GM18873 (cell line): Measurements from ENCODE around the gene ATG7.
"Not testable (repeated sequence)": the region's sequence is repeated elsewhere in the genome, so short reads cannot be mapped to it uniquely, and the experiment has no call there.

ENCODE experiments used
- ATAC-seq: cut with Tn5 transposase; IDR thresholded peaks from one replicate; pipeline ENCODE4 v1.9.1; 2021; ENCODE audit warnings: mild to moderate bottlenecking, moderate library complexity, moderate number of reproducible peaks; ENCODE audit not compliant: unreplicated experiment, low FRiP score

Gene ATG7

DNA sequence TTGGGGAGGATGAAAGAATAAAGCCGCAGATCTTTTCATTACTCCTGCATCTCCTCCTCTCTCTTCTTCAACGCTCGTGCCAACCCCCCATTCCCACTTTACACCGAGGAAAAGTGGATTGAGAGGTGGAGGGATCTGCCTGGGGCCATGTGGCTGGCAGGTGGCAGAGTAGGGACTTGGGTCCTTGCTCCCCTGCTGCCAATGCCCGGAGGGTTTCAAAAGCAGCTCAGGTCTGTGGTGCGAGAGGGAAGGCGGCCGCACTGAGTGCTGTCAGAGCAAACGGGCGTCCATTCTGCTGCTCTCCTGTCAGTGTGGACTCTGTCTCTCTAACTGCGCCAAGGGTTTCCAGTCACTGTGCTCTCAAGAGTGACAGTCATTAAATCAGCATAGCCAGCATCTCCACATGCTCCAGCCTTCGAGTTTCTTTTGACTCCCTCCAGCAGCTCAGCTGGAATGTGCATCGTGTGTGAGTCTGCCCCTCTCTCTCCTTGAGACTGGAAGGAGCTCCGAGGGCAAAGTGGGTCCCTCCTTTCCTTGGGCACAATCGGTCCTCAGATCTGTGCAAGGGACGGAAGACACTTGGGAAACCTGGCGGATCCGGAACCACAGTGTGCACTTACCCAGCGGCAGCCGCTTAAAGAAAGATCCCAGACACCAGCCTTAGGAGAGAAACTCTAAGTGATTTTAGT is 302.9 kb downstream of the ATG7 start:
- no peak for ATAC-seq

DNA sequence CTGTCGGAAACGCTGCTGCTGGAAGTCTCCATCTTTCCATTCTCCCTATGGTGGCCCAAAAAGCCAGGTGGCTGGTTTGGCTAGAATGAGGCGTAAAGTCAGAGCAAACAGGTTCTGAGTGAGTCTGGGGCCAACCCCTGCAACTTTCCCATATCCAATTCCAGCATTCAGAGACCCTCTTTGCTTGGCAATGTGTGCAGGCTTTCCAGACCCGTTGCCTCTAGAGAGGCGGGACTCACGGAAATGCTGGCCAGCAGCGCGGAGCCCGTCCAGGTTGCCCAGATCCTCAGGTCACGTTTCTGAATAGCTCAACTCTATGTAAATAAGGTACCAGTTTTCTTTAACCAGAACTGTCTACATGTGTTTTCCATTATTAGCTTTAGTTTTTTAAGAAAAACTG is 303.5 kb downstream of the ATG7 start:
- ATAC-seq = no peak

DNA sequence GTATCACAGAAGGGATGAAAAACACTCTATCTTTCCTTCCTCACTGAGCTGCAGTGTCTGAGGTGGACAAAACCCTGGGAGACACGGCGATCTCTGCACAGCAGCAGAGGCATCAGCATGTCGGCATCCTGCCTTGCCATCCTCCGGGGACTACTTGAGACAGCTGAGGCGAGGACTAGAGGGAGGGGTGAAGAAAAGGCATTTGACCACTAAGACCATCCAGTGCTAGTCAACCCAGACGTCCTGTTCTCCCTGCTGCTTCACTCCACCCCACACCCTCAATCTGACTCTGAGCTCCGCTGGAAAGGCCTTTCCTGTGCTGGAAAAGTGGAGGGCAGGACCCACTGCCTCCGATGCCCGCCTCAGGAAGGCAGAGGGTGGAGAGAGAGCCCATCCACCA is 304.3 kb downstream of the ATG7 start:
- ATAC-seq = no peak

DNA sequence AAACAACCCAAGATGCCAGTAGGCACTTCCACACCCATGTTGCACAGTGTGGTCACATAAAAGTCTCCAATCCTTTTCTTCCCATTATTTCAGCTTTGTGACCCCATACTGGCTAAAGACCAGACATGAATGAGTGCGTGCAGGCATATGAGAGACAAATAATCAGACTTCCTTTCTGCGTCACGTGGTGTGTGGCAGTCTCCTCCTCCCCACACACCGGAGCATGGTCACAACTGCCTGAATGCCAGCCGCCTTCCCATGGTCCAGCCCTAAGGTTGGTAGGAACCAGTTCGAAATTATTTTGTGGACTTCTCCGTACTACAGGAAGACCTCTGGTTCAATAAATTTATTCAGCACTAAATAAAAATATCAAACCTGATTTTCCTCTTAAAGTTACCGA is 306.0 kb downstream of the ATG7 start:
- ATAC-seq = no peak

DNA sequence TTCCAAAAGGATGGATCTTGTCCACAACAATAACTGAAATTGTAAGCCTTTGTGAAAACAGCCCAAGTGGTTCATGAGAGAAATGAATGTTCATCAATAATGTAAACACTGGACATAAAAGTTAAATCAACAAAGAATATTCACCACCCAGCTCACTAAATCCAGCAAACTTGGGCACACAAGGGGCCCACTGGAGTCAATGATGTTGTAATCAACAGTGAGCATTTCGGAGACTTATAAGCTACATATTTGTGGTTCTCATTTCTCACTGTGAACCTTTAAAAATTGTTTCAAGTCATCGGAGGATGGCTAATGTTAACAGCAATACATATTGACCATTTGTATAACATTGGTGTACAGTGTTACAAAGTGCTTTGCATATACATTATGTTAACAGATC is 308.4 kb downstream of the ATG7 start:
- ATAC-seq = no peak

DNA sequence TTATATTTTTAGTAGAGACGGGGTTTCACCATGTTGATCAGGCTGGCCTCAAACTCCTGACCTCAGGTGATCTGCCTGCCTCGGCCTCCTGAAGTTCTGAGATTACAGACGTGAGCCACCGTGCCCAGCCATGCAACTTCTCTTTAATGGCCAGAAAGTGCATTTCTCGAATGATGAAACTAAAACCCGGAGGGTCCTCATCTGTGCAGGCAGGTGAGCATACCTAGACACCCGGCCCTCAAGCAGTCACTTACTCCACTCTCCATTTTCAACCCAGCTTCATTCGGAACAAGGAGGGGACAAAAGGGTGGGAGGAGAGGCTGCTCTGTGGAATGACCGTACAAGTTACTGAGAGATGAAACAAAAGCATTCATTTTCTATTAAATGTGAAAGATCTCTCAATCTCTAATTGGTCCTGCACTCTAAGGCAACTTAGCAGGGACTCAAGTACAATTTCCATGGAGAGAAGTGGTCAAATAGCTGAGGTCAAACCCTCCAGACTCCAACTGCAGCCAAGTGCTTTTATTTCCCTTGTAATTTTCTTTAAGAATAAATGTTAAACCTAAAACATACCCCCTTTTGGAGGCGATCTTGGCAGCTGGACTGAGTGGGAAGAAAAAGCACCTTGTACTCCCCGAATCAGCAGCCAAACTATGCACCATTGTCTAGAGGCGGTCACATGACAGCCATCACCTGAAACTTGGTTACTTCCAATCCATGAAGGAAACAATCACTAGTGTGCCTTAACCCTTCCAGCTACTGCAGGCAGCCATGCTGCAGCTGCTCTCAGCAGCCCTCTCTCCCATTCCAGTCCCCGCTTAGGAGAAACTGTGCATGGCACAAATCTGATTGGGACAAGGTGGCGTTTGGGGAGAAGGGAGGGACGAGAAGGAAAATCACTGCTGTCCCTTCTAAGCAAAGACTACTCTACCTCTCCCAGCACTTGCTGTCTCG is 309.3 kb downstream of the ATG7 start:
- ATAC-seq = no peak

DNA sequence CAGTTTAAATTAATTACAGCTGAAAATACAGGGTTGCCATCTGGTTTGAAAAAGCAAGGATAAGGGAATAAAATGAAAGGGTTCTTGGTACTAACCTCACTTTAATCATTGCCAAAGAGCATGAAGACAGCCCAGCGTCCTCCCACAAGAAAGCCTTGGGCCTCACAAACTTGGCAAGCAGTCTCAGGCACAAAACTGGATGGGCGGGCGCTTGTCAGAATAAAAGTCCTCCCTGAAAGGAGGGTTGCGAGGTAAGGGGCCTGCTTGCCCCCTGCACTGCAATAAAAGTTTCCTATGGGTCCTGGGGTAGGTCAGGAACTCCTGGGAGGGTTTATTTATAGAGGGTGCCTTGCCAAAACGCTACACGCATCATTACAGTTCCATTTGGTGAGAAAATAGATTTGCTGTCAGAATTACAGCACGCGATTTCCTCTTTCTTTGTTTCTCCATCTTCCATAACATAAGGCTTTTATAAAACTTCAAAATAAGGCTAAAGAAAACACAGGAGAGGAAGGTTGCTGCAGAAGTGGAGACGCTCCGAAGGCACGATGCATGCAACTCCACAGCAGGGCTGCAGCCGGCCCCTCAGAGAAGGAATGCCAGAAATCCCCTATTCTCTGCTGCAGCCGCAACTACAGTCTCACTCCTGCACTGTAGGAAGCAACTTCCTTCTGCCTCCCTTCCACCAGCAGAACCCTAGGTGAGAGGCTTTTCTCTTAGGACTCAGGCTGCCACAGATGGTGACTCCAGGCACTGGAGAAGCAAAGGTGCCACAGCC is 310.2 kb downstream of the ATG7 start:
- ATAC-seq = no peak

DNA sequence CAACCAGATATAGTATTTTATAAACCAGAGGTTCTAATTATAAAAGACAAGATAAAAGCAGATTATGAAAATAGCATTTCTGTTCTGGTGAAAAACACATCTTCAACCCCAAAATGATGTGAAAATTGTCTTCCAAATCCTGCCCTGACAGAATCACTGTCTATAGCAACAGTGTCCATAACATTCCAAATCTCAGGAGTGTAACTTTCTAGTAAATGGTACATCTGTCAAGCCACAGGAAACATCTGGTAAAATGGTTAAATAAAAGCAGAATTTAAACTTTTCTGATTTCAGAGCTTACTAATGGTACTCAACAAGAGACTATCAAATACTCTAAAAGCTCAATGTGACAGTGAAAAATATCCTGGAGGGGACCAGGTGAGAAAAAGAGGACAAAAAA is 311.0 kb downstream of the ATG7 start:
- no peak for ATAC-seq

DNA sequence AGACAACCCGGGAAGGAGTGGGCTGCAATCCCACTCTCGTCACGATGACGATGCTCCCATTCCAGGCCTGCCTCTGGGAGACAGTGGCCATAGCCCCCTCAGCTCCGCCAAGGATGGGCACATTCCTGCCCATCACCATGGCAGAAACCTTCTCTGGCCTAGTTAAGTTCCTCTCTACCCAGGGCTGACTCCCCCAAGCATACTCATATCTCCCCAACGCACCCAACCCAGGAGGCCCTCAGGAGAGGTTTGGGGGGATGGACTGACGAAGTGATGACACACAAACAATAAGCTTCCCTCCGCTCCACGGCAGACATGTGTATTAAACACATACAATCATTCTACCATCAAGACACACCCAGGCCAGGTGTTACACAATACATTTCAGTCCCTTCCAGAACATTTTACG is 311.4 kb downstream of the ATG7 start:
- ATAC-seq = no peak

DNA sequence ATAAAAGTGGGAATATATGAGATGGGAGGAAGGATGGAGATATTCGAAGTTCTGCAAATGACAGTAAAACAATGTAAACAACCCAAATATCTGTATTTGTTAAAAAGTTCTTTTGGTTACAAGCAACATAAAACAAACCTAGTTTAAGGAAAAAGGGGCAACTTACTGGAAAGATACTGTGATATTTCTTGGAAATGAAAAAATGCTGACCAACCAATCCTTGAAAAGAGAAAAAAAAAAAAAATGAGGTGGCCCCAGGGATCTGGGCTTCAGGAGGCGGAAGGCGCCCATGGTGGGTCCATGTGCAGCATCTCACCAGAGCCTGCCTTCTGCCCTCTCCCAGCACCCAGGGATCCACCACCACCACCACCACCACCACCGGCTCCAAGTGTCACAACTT is 312.4 kb downstream of the ATG7 start:
- no peak for ATAC-seq

DNA sequence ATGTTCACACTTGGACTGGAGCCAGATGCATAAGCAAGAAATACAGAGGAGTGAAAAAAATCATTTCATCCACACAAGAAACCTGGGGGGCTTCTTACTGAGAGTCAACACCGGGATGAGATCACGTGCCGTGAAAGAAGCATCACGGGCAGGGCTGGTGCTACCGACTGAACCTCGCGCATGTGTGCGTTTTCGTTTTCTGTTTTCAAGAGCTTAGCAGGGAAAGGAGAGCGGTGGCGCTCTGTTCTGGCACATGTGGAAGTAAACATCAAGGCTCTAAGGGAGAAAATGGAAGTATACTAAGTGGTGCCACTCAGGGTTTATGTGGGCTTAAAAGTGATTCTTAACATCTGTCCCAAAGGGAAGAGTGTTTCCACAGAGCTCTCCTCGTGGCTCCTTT is 315.6 kb downstream of the ATG7 start:
- no peak for ATAC-seq

DNA sequence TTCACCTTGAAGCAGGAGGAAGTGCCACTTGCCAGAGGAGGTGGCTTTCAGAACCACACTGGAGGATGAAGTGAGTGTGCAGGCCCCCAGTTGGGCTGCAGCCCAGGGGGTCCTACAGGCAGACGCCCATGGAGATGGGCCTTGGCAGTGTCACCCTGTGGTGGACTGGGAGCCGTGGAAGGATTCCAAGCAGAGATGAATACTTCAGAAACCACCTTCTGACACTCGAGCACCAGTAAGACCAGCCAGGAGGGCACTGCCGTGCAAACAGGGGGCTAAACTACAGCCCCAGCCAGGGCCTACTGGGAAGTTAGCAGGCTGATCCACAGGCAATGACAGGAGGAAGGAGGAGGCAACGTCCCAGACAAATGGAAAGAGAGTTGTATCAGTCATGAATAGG is 316.1 kb downstream of the ATG7 start:
- ATAC-seq = no peak

DNA sequence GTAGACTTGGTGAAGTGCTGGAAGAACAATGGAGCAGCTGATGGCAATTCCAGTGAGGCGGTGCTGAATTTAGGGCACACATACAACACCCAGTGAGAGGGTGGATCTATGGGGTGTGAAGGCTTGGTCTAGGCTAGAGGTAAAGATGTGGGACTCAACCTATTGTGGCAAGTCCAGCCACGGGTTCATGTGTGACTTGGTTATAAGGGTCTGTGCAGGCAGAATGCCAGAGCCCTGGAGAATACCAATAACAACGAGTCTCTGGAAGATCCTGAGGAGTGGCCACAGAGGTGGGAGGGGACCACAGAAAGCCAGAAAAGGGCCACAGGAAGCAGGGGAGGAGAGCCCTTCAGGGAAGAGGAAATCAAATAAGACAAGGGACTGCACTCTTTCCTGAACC is 316.6 kb downstream of the ATG7 start:
- ATAC-seq = no peak

DNA sequence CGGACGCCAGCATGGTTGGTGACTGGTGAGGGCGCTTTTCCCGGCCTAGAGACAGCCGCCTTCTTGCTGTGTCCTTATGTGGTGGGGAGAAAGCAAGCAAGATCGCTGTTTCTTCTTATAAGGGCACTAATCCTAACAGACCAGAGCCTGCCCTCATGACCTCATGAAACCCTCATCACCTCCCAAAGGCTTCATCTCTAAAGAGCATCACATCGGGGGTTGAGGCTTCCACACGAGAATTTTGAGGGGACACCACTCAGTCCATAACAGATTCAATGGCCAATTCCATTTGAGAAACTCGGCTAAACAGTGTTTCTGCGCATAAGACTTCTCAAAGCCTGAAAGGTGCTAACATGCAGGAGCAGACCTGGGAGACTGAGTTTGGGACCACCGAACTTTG is 317.5 kb downstream of the ATG7 start:
- ATAC-seq = no peak

DNA sequence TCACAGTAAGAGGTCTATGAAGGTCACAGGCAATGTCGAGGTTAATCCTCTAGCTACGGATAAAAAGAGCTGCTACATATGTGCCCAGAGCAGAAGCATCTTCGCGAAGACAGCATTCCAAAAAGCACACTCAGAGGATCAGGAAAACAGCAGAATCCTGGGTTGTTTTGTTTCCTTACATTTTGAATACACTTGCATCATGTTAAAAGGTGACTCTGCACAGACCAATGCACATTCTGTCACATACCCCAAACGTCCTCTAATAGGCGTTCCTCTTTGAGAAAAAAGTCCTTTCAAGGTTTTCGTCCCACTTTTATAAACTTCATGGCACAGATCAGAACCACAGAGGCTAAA is 318.8 kb downstream of the ATG7 start:
- ATAC-seq = no peak

DNA sequence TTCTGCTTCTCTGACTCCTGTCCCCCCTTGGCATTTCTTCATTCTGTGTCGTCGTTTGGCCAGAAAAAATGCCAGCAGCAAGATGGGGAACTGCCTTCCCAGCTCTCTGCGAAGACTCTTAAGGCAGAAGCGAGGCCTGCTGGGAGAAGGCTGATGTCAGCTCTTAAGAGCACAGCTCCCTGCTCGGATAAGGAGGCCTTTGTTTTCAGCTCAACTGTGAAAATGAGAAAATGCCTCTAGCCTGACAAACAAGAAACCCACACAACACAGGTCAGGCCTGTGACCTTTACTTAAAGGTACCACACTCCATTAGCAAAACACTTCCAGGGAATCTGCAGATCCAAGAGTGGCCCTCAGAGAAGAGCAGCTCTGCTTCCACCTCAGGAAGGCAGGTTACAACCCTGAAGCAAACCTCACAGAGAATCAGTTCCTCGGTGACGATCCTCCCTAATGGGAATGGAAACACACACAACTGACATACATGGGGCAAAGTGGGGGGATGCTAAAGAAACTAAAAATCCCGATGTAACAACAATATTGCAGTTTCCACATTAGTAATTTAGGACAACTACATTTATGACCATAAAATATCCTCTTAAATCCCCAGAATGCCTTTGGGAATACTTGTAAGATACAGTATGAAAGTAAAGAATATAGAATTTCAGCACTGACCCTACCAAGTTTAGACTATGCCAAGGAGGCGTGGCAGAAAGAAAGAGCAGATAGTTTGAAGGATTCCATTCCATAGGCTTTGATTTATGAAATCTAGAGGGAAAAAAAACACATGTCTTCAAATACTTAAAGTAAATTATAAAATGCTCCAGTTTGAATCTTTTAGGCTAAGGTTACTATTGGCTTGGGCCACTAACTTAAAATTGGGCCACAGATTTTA is 319.4 kb downstream of the ATG7 start:
- no peak for ATAC-seq

DNA sequence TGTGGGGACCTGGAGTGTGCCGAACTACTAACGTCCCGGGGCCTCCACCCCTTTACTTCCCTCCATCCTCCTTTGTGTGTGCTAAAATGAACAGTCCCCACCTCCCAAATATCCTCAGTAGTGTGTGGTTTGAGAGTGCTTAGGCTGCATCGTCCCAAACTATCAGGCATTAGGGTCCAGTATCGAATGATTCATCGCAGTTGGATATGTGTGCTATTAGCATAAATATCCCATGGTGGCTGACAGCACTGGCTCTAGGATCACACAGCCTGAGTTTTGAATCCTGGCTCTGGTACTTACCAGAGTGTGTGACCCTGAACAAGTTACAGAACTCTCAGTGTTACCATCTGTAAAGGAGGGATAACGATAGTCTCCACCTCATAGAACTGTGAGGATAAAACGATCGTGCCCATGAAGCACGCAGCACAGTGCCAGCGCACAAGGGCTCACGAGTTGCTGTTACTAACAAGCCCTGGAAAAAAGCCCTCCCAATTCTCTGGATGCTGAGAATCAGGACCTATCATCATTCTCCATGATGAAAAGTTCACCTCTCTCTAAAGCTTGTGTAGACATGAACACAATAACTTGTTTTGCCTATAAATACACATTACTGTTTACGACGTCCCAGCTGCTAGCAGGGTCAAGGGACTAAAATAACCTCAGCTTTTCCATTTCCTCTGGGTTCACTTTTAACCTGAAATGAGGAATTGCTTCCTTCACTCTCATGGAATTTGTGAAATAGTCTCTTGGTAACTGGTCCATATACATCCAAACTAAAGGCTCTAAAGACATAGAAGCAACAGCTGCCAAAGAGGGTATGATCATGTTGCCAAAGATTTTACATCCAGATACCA is 320.5 kb downstream of the ATG7 start:
- ATAC-seq = no peak

DNA sequence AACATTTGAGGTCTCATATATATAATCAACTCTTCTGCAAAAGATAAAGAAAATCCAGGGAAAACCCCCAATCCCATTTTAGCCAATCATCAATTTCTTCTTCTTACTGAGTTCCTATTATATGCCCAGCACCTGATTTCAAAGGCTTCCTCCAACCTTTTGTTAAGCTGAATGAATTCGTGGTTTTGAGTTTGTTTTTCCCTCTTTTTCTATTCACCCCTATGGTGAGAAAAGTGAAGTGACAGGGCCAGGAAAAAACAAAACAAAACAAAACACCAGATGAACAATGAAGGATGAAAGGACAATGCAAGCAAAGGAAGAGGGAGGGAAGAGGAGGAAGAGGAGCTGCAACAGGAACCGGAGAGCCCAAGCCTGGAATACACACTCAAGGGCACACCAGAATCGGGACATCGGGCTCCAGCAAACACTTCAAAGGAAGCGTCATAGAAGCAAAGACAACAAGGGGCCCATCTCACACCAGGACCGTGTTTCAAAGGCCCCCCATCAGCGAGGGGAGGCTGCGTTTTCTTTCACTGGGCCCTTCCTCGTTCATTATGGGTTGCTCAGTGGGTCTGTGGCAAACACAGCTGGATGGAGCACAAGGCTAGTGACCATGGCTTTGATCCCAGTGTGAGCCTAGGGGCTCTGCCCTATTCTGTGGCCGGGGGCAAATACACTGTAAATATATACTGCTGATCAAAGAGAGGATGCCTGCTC is 321.3 kb downstream of the ATG7 start:
- no peak for ATAC-seq

DNA sequence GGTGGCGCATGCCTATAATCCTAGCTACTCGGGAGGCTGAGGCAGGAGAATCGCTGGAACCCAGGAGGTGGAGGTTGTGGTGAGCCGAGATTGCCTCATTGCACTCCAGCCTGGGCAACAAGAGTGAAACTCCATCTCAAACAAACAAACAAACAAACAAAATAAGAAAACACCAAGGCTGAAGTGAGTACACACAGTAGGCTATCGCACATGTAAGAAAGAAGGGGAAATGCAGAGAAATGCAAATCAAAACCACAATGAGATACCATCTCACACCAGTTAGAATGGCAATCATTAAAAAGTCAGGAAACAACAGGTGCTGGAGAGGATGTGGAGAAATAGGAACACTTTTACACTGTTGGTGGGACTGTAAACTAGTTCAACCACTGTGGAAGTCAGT is 322.8 kb downstream of the ATG7 start:
- ATAC-seq = not testable (repeated sequence)
